H1 (cell line): ENCODE results near the gene C15orf62. TPM values are rescaled to one million over a fixed set of nuclear protein-coding genes. Genes with fewer than 3 reads are reported as not detected.

Experiments used
- CTCF ChIA-PET: fragments of 300-600 bp; sonication (Branson Sonifier 250); formaldehyde crosslinking; loops from one replicate; lab custom pipeline; 2021; ENCODE audit not compliant: partially characterized antibody; lab: Charles Lee
- POLR2A ChIA-PET: fragments of 300-600 bp; sonication (Branson Sonifier 250); formaldehyde crosslinking; loops from one replicate; lab custom pipeline; 2021; ENCODE audit warnings: inconsistent platforms; ENCODE audit not compliant: partially characterized antibody; lab: Charles Lee
- DNase-seq, 2 experiments: peaks; one replicate each; pipeline versions ENCODE4 v3.0.0 to v3.0.0-alpha.2; 2010 to 2022; ENCODE audit warnings: low spot score in 2 of 2, low read depth in 1 of 2, mixed read lengths in 1 of 2
- FAIRE-seq: peaks from 2 replicates; lab custom pipeline; 2011; peaks lifted over from hg19 to GRCh38; lab: Jason Lieb, UNC
- H2AFZ ChIP-seq: 2 replicates; pipeline ENCODE4 v1.8.1; 2012; ENCODE audit warnings: low read length, inconsistent platforms
- H2AK5ac ChIP-seq: 2 replicates; pipeline ENCODE4 v1.6.1; 2013; ENCODE audit warnings: low read depth, low read length
- H2BK120ac ChIP-seq: replicated peaks from 2 replicates; pipeline ENCODE3; 2013; ENCODE audit warnings: low read depth, low read length, inconsistent platforms
- H2BK12ac ChIP-seq: 2 replicates; pipeline ENCODE4 v1.6.1; 2013; ENCODE audit warnings: low read depth, low read length
- H2BK15ac ChIP-seq: 2 replicates; pipeline ENCODE4 v1.6.1; 2013; ENCODE audit warnings: low read length
- H2BK20ac ChIP-seq: 2 replicates; pipeline ENCODE4 v1.6.1; 2013; ENCODE audit warnings: low read length
- H2BK5ac ChIP-seq: 2 replicates; pipeline ENCODE4 v1.6.1; 2013; ENCODE audit warnings: low read depth, low read length
- H3K14ac ChIP-seq: 2 replicates; pipeline ENCODE4 v1.6.1; 2013; ENCODE audit warnings: inconsistent platforms; ENCODE audit not compliant: insufficient read length
- H3K18ac ChIP-seq: 2 replicates; pipeline ENCODE4 v1.6.1; 2013; ENCODE audit warnings: low read length; ENCODE audit errors: extremely low read depth
- H3K23ac ChIP-seq: 2 replicates; pipeline ENCODE4 v1.6.1; 2013; ENCODE audit warnings: inconsistent platforms; ENCODE audit not compliant: insufficient read length
- H3K23me2 ChIP-seq: 2 replicates; pipeline ENCODE4 v1.6.1; 2013; ENCODE audit warnings: low read depth, low read length
- H3K27ac ChIP-seq: 2 replicates; pipeline ENCODE4 v1.6.1; 2011; ENCODE audit warnings: low read depth, low read length, inconsistent platforms
- H3K27me3 ChIP-seq, 4 experiments: replicated peaks in 1 of 4; 1 replicate in 1 of 4; 2 replicates in 3 of 4; pipeline versions ENCODE4 v1.6.1 to v1.8.1; 2011 to 2013; ENCODE audit warnings: low read length in 3 of 4, mild to moderate bottlenecking in 3 of 4, inconsistent platforms in 2 of 4, mixed read lengths in 2 of 4, moderate library complexity in 1 of 4; ENCODE audit not compliant: control insufficient read depth in 3 of 4, insufficient read depth in 3 of 4; ENCODE audit errors: extremely low read depth in 1 of 4
- H3K36me3 ChIP-seq, 4 experiments: 2 replicates each; pipeline versions ENCODE4 v1.6.1 to v1.8.1; 2011 to 2013; ENCODE audit warnings: mild to moderate bottlenecking in 4 of 4, low read length in 3 of 4, moderate library complexity in 2 of 4, control low read depth in 1 of 4, inconsistent platforms in 1 of 4; ENCODE audit not compliant: insufficient read depth in 4 of 4, control insufficient read depth in 2 of 4
- H3K4ac ChIP-seq: replicated peaks from 2 replicates; pipeline ENCODE3; 2013; ENCODE audit warnings: low read length, low read depth, mixed read lengths, inconsistent platforms; ENCODE audit not compliant: insufficient read length
- H3K4me1 ChIP-seq, 4 experiments: replicated peaks in 1 of 4; 1 replicate in 1 of 4; 2 replicates in 3 of 4; pipeline versions ENCODE4 v1.6.1 to v1.8.1; 2011 to 2013; ENCODE audit warnings: low read length in 3 of 4, inconsistent platforms in 2 of 4, mixed read lengths in 1 of 4; ENCODE audit not compliant: insufficient read depth in 4 of 4, control insufficient read depth in 3 of 4
- H3K4me2 ChIP-seq, 2 experiments: 2 replicates each; pipeline versions ENCODE4 v1.6.1 to v1.8.1; 2011 to 2013; ENCODE audit warnings: low read depth in 2 of 2, low read length in 2 of 2, control low read depth in 1 of 2, inconsistent platforms in 1 of 2, mild to moderate bottlenecking in 1 of 2; ENCODE audit not compliant: insufficient read depth in 1 of 2
- H3K4me3 ChIP-seq, 4 experiments: fragments of 200-600, 300-600 bp in 1 of 4; sonication (generic), shearing (Covaris generic), sonication (Bioruptor Twin) in 1 of 4; 2 replicates each; pipeline versions ENCODE4 v1.5.1 to v1.8.1; 2011 to 2016; ENCODE audit warnings: low read length in 4 of 4, low read depth in 3 of 4, control low read depth in 2 of 4, inconsistent platforms in 2 of 4, mild to moderate bottlenecking in 2 of 4, mixed read lengths in 1 of 4, moderate library complexity in 1 of 4; ENCODE audit not compliant: insufficient read depth in 2 of 4; ENCODE audit errors: extremely low read depth in 1 of 4
- H3K56ac ChIP-seq: replicated peaks from 2 replicates; pipeline ENCODE3; 2013; ENCODE audit warnings: low read depth, mild to moderate bottlenecking, mixed read lengths, low read length, inconsistent platforms; ENCODE audit not compliant: insufficient read length
- H3K79me1 ChIP-seq: 2 replicates; pipeline ENCODE4 v1.6.1; 2013; ENCODE audit warnings: low read depth, low read length, control low read depth
- H3K79me2 ChIP-seq, 2 experiments: 2 replicates each; pipeline versions ENCODE4 v1.6.1 to v1.8.1; 2012 to 2013; ENCODE audit warnings: low read length in 2 of 2, mild to moderate bottlenecking in 2 of 2, inconsistent platforms in 1 of 2; ENCODE audit not compliant: insufficient read depth in 2 of 2, control insufficient read depth in 1 of 2
- H3K9ac ChIP-seq, 4 experiments: replicated peaks in 1 of 4; 1 replicate in 1 of 4; 2 replicates in 3 of 4; pipeline versions ENCODE4 v1.6.1 to v1.8.1; 2011 to 2013; ENCODE audit warnings: low read depth in 3 of 4, low read length in 3 of 4, control low read depth in 2 of 4, mild to moderate bottlenecking in 2 of 4, moderate library complexity in 2 of 4, inconsistent platforms in 1 of 4; ENCODE audit errors: extremely low read depth in 1 of 4
- H3K9me3 ChIP-seq, 2 experiments: 2 replicates each; pipeline versions ENCODE4 v1.6.1 to v1.8.1; 2012 to 2013; ENCODE audit warnings: mild to moderate bottlenecking in 2 of 2, moderate library complexity in 2 of 2, control low read depth in 1 of 2, inconsistent platforms in 1 of 2, low read depth in 1 of 2, low read length in 1 of 2, mixed read lengths in 1 of 2; ENCODE audit not compliant: insufficient read depth in 2 of 2
- H4K20me1 ChIP-seq, 2 experiments: replicated peaks in 1 of 2; 2 replicates each; pipeline versions ENCODE3 to v1.8.1; 2011 to 2013; ENCODE audit warnings: inconsistent platforms in 2 of 2, low read length in 2 of 2, mild to moderate bottlenecking in 1 of 2; ENCODE audit not compliant: insufficient read depth in 2 of 2, control insufficient read depth in 1 of 2
- H4K5ac ChIP-seq: 2 replicates; pipeline ENCODE4 v1.6.1; 2013; ENCODE audit warnings: low read length, low read depth, mixed read lengths, inconsistent platforms; ENCODE audit not compliant: insufficient read length
- H4K8ac ChIP-seq: 2 replicates; pipeline ENCODE4 v1.8.0; 2013; ENCODE audit warnings: mild to moderate bottlenecking, moderate library complexity, low read length, inconsistent platforms; ENCODE audit not compliant: insufficient read depth; ENCODE audit errors: extremely low read depth
- H4K91ac ChIP-seq: replicated peaks from 2 replicates; pipeline ENCODE3; 2013; ENCODE audit warnings: low read length, mixed read lengths, inconsistent platforms; ENCODE audit not compliant: insufficient read length
- BCL11A ChIP-seq, 2 experiments: IDR thresholded peaks; one replicate each; pipeline ENCODE4 v1.6.1; 2011; ENCODE audit warnings: low read depth in 2 of 2, low read length in 2 of 2, mild to moderate bottlenecking in 2 of 2
- BRCA1 ChIP-seq: IDR thresholded peaks from 2 replicates; pipeline ENCODE4 v1.6.1; 2012; ENCODE audit warnings: low read depth, low read length, improper control_type of control experiment
- CHD1 ChIP-seq: IDR thresholded peaks from 2 replicates; pipeline ENCODE4 v1.6.1; 2012; ENCODE audit warnings: low read depth, low read length, improper control_type of control experiment
- CTBP2 ChIP-seq: IDR thresholded peaks from 2 replicates; pipeline ENCODE4 v1.7.0; 2011; ENCODE audit warnings: borderline replicate concordance, mild to moderate bottlenecking, moderate library complexity, mixed read lengths, low read length; ENCODE audit not compliant: insufficient read depth, insufficient read length
- GTF2F1 ChIP-seq: IDR thresholded peaks from 2 replicates; pipeline ENCODE4 v1.6.1; 2012; ENCODE audit warnings: low read depth, low read length, improper control_type of control experiment, borderline replicate concordance
- KDM1A ChIP-seq: fragments of 200-600, 300-600 bp; sonication (generic); IDR thresholded peaks from 2 replicates; pipeline ENCODE4 v1.7.1; 2016; ENCODE audit warnings: mild to moderate bottlenecking, low read length, borderline replicate concordance
- KDM5A ChIP-seq: fragments of 200-600 bp; IDR thresholded peaks from 2 replicates; pipeline ENCODE4 v1.7.1; 2012; ENCODE audit warnings: mild to moderate bottlenecking, low read length, inconsistent platforms, mixed read lengths
- MAFK ChIP-seq: IDR thresholded peaks from 2 replicates; pipeline ENCODE4 v1.6.1; 2012; ENCODE audit warnings: low read depth, mild to moderate bottlenecking, improper control_type of control experiment, low read length
- RAD21 ChIP-seq, 2 experiments: IDR thresholded peaks in 1 of 2; conservative IDR thresholded peaks in 1 of 2; 2 replicates each; pipeline ENCODE4 v1.6.1; 2011; ENCODE audit warnings: low read depth in 2 of 2, low read length in 2 of 2, improper control_type of control experiment in 1 of 2, inconsistent platforms in 1 of 2, mild to moderate bottlenecking in 1 of 2, moderate library complexity in 1 of 2
- RNF2 ChIP-seq: fragments of 200-900, 300-1000 bp; sonication (generic); IDR thresholded peaks from 2 replicates; pipeline ENCODE4 v1.7.1; 2016; ENCODE audit warnings: borderline replicate concordance, low read depth, mild to moderate bottlenecking, antibody characterized with exemption, low read length; ENCODE audit not compliant: poor library complexity, severe bottlenecking; ENCODE audit errors: missing control alignments
- SIRT6 ChIP-seq: IDR thresholded peaks from one replicate; pipeline ENCODE4 v1.7.1; 2012; ENCODE audit warnings: low read length, inconsistent platforms
- TAF7 ChIP-seq: optimal IDR thresholded peaks from 2 replicates; pipeline ENCODE3; 2011; ENCODE audit warnings: low read depth, mild to moderate bottlenecking, inconsistent platforms, low read length, moderate library complexity, borderline replicate concordance
- WGBS, 2 experiments: shearing (Covaris generic) in 1 of 2; methylation state at CpG; one replicate each; pipeline versions ENCODE4 v1.1.6 to v1.1.7; 2013 to 2015; ENCODE audit warnings: low lambda C conversion rate in 2 of 2, mixed read lengths in 2 of 2, inconsistent platforms in 1 of 2, low coverage in 1 of 2, missing lambda C conversion rate in 1 of 2; ENCODE audit not compliant: insufficient replicate concordance in 2 of 2, insufficient coverage in 1 of 2, insufficient read length in 1 of 2; ENCODE audit errors: extremely low coverage in 1 of 2, missing lambda C conversion rate in 1 of 2; 5-methylcytosine and 5-hydroxymethylcytosine counted together
- polyA plus RNA-seq, 7 experiments: library from polyadenylated mRNA; depleted of rRNA in 3 of 7; stranded (reverse) in 5 of 7; unstranded in 2 of 7; fragments of >200 nt in 5 of 7; fragments of 200-250 nt in 2 of 7; gene quantifications; 1 replicate in 5 of 7; 2 replicates in 1 of 7; 4 replicates in 1 of 7; pipeline versions ENCODE4 v1.2.1 to v1.2.3, GENCODE V29; 2011 to 2013; ENCODE audit warnings: missing spikeins in 2 of 7, mixed read lengths in 2 of 7
- total RNA-seq: library from RNA; stranded (reverse); fragmentation: NEBNext Ultra II Directional; extraction: Animal tissue kit (Norgen Biotek cat#: 25700); gene quantifications from 2 replicates; pipeline ENCODE4 v1.2.1, GENCODE V29; 2021
- TF ChIP-seq, protein P1 (sequence below): IDR thresholded peaks from 2 replicates; pipeline ENCODE4 v1.6.1; 2012; ENCODE audit warnings: inconsistent platforms

C15orf62 gene
- total and polyA plus RNA-seq, 2 of the 8 experiments (the other 6 are each of a cell fraction or from before 2014, with no cell fraction given): 0.06 to 0.56 TPM

DNA sequence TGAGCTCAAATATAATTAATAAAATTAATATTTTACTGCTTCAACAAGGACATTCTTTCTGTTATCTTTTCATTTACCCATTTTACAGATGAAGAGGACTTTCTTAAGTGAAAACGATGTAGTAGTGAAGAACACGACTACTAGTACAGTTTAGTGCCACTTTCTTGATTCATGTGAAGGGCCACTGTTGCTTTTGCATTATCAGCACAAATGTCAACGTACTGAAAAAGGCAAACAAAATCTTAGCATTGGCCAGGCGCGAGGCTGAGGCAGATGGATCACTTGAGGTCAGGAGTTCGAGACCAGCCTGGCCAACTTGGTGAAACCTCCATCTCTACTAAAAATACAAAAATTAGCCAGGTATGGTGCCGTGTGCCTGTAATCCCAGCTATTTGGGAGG lies 49.3 kb downstream of the C15orf62 start:
- Histone ChIP-seq H3K4me2 (no peak overlapping the region), H3K56ac (no peak overlapping the region), H2AFZ (no peak overlapping the region), H4K8ac (no peak overlapping the region), H3K27ac (no peak overlapping the region), H3K36me3 (no peaks in the 10 kb centered on the region), H2BK5ac (no peak overlapping the region), H4K91ac (no peak overlapping the region), H3K14ac (no peak overlapping the region), H3K79me1 (no peaks in the 10 kb centered on the region), H2BK15ac (no peak overlapping the region), H3K23me2 (no peaks in the 10 kb centered on the region), H2BK12ac (no peak overlapping the region), H3K9ac (no peak overlapping the region), H4K5ac (no peak overlapping the region), H3K79me2 (no peaks in the 10 kb centered on the region), H3K4me1 (no peaks in the 10 kb centered on the region), H3K27me3 (no peaks in the 10 kb centered on the region), H2AK5ac (no peak overlapping the region), H2BK120ac (no peak overlapping the region), H3K18ac (no peak overlapping the region), H3K4ac (no peak overlapping the region), H3K9me3 (no peaks in the 10 kb centered on the region), H3K23ac (no peak overlapping the region), H4K20me1 (no peaks in the 10 kb centered on the region), H2BK20ac (no peak overlapping the region), H3K4me3 (no peak overlapping the region)
- no peak for FAIRE-seq
- ChIA-PET CTCF (interaction anchor here (1.2 to 1.6 kb wide), 5 partner anchors 11 to 73 kb away, joined by 3 to 8 read pairs (median 4); no protein-coding TSS in a partner anchor), POLR2A (interaction anchor here (0.7 to 1.6 kb wide), 3 partner anchors 11 to 25 kb away, joined by 3 to 5 read pairs (median 4); partner anchors contain the start of gene SPINT1)
- TF ChIP-seq TAF7 (no peak), MAFK (no peak), SIRT6 (no peak), GTF2F1 (no peak), KDM5A (no peak), RNF2 (no peak), BRCA1 (no peak), KDM1A (no peak), CHD1 (no peak), CTBP2 (no peak), RAD21 (IDR thresholded peaks at IDR 0.05 in 1 of 2, conservative IDR thresholded peaks at IDR 0.05 in 1 of 2; ENCODE audit: low read depth in 2 of 2, low read length in 2 of 2) (no peak), BCL11A (IDR thresholded peaks at IDR 0.05; ENCODE audit: low read depth in 2 of 2, low read length in 2 of 2) (no peak)
- TF ChIP-seq, protein P1, sequence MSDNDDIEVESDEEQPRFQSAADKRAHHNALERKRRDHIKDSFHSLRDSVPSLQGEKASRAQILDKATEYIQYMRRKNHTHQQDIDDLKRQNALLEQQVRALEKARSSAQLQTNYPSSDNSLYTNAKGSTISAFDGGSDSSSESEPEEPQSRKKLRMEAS: no peak
- no peak for DNase-seq
- 87% methylated on average over 7 of the region's 7 CpGs; no CpG with 5 or more reads in 1 of the 2 experiments for WGBS, 2 experiments
